GM21423 (cell line): ENCODE measurements around the gene SHANK1.
"Not testable (repeated sequence)": the region's sequence is repeated elsewhere in the genome, so short reads cannot be mapped to it uniquely, and the experiment has no call there.

Experiments used
- ATAC-seq: cut with Tn5 transposase; IDR thresholded peaks from one replicate; pipeline ENCODE4 v1.9.1; 2021; ENCODE audit warnings: mild to moderate bottlenecking, moderate library complexity; ENCODE audit not compliant: unreplicated experiment

SHANK1 gene

DNA sequence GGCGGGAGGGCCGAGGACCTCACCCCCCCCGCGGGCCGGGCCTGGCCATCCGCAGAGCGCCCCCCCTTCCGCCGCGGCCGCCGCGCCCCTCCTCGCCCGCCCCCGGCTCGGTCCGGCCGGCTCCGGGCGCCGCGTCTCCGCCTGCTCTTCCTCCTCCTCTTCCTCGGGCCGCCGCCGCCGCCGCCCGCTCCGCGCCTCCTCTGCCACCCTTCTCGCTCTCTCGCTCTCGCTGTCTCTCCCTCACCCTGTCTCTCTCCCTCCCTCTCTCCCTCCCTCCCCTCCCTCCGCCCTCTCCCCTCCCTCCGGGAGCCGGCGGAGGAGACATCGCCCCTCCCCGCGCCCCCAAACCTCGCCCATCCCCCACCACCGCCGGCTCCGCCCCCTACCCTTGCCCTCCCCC lies at the start of gene SHANK1:
Gene SHANK1 (minus strand): TSS at position 237 of the 400 bp plus-strand sequence. CDS start 2,883 bp downstream, outside the sequence.
- ATAC-seq = no peak

DNA sequence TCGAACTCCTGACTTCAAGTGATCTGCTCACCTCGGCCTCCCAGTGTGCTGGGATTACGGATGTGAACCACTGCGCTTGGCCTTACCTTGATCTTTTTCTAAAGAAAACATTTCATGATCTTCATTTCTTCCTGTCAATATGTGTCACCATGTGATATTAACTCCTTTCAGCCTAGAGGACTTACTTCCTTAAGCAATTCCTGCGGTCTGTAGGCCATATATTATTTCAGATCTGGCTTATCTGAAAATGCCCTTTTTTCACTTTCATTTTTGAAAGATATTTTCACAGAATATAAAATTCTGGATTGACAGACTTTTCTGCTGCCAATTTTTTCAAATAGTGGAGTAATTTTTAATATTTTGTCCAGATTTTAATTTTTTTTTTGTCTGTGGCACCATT lies 48.7 kb upstream of the SHANK1 start:
- ATAC-seq = no peak

DNA sequence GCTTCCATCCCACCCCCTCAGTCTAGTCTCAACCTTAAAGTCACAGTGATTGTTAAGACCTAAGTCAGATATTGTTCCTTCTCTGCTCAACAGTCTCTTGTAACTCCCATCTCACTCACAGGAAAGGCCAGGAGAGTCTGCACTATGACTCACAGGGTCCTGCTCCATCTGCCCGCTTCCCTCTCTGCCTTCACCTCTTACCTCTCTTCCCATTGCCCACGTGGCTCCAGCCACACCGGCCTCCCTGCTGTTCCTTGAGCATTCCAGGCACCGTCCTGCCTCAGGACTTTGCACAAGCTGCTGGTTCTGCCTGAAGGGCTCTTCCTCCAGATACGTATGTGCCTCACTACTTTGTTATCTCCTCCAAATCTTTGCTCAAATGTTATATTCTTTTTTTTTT lies 47.7 kb upstream of the SHANK1 start:
- ATAC-seq = not testable (repeated sequence)

DNA sequence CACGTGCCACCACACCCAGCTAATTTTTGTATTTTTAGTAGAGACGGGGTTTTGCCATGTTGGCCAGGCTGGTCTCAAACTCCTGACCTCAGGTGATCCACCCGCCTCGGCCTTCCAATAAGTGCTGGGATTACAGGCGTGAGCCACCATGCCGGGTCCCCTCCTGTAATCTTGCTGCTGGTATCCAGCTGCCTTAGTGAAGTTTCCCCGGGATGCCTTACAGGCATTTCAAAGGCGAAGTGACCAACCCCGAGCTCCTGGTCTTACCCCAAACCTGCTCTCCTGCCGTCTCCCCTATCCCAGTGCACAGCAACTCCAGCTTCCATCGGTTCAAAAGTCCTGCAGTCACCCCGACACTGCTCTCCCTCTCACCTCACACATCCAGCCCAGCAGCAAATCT lies 47.1 kb upstream of the SHANK1 start:
- ATAC-seq = not testable (repeated sequence)

DNA sequence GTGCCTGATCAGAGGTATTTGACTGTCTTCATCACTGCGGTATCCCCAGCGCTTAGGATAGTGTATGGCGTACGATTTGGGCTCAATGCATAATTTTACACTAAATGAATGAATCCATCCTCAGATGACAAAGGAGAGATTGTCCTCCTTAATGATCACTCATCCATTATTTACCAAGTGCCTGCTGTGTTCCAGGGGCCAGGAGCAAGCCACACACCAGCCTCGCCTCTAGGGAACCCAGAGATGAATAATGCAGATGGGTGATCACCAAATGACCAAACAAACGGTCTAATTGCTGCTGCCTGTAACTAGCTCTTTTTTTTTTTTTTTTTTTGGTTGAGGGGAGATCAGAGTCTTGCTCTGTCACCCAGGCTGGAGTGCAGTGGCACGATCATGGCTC lies 44.8 kb upstream of the SHANK1 start:
- no peak for ATAC-seq

DNA sequence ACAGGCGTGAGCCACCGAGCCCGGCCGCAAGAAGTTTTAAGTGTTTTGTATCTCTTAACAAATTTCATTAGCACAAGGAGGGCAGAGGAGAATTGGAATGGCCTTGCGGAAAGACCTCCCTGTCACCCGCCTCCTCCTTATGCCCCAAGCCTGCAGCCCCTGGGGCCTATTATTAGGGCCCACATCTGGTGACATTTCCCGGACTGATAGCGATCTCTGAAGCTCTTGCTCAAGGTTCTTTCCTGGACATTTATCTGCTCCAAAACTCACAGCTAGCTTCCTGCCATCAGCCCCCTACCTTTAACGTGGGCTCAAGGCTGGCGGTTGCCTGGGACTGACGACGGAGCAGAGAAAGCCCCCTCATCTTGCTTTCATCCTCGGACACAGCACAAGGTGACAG lies 43.9 kb upstream of the SHANK1 start:
- not testable (repeated sequence) for ATAC-seq

DNA sequence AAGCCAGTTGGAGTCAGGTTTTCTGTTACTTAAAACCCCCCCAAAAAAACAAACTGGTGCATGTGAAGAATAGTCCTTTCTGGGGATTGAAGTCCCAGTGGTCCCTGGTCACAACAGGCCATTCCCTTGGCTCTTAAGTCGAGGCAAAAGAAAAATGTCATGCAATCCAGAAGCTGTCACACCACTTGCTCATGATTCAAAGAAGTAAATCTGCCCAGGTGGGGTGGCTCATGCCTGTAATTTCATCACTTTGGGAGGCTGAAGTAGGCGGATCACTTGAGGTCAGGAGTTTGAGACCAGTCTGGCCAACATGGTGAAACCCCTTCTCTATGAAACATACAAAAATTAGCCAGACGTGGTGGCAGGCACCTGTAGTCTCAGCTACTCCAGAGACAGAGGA lies 41.9 kb upstream of the SHANK1 start:
- not testable (repeated sequence) for ATAC-seq

DNA sequence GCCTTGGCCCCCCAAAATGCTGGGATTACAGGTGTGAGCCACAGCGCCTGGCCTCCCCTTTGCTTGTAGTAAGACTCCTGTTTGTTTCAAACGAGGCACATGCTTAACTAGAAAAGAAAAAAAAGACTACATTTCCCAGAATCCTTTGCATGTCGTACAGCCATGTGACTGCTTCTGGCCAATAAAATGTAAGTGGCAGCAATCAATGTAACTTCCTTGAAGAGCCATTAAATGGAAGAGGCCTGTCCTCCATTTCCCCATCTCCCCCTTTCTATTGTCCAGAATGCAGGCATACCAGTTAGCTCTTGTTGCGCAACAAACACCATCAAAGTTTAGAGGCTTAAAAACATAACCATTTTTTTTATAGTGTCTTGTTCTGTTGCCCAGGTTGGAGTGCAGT lies 40.3 kb upstream of the SHANK1 start:
- ATAC-seq = no peak

DNA sequence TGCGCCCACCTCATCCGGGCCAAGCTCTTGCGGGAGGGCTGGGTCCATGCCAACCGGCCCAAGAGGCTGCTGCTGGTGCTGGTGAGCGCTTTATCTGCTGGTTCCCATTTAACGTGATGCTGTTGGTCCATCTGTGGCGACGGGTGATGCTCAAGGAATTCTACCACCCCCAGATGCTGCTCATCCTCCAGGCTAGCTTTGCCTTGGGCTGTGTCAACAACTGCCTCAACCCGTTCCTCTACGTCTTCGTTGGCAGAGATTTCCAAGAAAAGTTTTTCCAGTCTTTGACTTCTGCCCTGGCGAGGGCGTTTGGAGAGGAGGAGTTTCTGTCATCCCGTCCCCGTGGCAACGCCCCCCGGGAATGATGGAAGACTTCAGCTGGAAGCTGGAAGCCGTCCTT lies 39.5 kb upstream of the SHANK1 start:
- ATAC-seq = not testable (repeated sequence)

DNA sequence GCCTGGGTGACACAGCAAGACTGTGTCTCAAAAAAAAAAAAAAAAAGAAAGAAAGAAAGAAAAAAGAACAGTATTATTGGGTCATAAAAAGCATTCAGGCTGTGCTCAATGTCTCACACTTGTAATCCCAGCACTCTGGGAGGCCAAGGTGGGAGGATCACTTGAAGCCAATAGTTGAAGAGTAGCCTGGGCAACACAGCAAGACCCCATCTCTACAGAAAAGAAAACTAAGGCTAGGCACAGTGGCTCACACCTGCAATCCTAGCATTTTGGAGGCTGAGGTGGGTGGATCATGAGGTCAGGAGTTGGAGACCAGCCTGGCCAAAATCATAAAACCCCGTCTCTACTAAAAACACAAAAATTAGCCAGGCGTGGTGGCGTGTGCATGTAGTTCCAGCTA lies 38.0 kb upstream of the SHANK1 start:
- ATAC-seq = not testable (repeated sequence)

DNA sequence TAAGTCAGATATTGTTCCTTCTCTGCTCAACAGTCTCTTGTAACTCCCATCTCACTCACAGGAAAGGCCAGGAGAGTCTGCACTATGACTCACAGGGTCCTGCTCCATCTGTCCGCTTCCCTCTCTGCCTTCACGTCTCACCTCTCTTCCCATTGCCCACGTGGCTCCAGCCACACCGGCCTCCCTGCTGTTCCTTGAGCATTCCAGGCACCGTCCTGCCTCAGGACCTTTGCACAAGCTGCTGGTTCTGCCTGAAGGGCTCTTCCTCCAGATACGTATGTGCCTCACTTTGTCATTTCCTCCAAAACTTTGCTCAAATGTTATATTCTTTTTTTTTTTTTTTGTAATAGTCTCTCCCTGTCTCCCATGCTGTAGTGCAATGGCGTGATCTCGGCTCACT lies 36.6 kb upstream of the SHANK1 start:
- ATAC-seq = not testable (repeated sequence)

DNA sequence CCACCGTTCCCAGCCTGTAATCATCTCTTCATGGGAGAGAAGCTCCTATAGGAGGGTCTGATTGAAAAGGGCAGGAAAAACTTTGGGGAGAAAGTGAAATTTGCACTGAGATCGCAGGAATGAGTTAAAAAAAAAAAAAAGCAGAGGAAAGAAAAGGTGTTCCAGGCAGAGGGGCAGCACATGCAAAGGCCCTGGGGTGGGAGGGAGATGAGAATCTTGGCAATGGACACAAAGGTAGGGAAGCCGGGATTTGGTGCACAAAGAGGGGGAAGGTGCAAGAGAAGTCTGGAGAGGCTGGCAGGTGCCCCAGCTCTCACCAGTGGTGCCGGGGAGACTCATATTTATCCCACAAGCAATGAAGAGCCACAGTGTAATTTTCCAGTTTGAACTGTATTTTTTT lies 34.3 kb upstream of the SHANK1 start:
- no peak for ATAC-seq

DNA sequence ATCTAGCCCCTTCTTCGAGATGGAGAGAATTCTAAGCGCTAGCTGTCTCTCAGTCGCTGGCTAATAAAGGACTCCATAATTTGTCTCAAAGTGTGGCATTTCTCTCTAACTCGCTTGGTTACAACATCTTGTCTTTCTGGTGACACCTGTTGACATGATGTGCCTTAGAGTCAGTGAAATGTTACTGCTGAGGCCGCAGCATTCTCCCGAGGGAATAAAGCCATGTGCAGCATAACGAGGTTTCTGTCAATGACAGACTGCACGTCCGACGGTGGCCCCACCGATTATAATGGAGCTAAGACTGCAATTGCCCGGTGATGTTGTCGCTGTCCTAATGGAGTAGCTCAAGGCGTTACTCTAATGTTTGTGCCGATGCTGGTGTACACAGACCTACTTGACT lies 30.4 kb upstream of the SHANK1 start:
- no peak for ATAC-seq

DNA sequence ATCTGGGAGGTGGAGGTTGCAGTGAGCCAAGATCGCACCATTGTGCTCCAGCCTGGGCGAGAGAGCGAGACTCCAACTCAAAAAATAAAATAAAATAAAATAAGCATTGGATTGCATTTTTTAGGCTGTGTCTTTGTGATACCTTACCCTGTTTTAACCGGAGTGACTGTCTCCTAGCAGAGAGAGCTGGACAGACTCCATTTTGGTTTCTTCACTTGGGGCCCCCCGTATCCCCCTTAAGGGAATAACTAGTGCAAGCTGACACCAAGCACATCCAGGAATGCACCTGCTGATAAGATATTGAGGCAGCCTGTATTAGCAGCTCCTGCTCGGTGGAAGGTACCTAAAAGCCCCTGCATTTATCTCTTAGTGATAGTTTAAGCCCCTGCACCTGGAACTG lies 29.9 kb upstream of the SHANK1 start:
- ATAC-seq = no peak

DNA sequence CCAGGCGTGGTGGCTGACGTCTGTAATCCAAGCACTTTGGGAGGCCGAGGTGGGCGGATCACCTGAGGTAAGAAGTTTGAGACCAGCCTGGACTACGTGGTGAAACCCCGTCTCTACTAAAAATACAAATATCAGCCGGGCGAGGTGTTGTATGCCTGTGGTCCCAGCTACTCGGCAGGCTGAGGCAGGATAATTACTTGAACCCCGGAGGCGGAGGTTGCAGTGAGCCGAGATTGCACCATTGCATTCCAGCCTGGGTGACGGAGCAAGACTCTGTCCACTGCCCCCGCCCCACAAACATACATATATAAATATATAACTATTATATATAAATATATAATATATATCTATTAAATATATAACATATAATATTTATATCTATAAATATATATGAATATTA lies 27.5 kb upstream of the SHANK1 start:
- ATAC-seq = not testable (repeated sequence)

DNA sequence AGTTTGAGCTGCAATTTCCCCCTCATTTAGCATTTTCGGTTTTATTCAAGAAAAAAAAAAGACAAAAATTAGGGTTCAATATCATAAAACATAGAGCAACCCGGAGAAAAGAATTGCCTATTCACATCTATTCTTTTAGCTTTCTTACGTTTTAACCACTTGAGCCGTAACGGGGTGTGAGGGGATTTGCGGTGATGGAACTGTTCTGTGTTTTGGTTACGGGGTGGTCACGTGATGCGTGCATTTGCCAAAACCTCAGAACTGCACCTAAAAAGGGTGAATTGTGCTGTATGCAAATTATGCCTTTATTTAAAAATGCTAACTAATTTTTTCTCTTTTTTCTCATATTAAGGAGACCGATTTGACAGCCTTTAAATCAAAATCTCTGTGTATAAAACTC lies 25.6 kb upstream of the SHANK1 start:
- no peak for ATAC-seq

DNA sequence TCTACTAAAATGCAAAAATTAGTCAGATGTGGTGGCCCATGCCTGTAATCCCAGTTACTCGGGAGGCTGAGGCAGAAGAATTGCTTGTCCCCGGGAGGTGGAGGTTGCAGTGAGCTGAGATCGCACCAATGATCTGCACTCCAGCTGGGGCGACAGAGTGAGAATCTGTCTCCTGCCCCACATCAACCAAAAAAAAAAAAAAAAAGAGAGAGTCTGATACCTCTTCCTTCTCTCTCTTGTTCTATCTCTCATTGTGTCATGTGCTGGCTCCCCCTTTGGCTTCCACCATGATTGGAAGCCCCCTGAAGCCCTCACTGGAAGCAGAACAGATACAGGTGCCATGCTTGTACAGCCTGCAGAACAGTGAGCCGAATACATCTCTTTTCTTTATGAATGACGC lies 23.9 kb upstream of the SHANK1 start:
- no peak for ATAC-seq

DNA sequence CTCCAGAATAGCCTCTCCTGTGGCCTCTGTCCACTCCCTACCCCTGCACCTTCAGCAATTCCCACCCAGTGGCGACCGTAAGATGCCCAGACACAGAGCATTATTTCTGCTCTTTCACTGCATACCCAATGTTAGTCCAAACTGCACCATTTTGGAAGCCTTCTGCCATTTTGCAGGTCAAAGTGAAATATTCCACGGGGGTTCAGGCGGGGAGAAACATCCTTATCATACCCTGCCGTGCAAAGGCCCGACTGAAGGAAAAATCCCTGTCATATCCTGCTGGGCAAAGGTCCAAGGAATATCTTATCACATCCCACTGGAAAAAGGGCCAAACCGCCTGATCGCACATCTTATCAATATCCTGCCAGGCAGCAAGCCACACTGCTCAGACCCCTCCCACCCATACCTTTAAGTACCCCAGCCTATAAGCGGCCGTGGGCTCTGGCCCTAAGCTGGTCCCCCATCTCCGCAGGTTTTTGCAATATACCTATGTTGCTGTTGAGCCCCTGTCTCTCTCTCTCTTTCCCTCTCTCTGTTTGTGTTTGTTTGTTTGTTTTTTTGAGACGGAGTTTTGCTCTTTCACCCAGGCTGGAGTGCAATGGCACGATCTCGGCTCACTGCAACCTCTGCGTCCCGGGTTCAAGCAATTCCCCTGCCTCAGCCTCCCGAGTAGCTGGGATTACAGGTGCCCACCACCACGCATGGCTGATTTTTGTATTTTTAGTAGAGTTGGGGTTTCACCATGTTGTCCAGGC lies 21.8 kb upstream of the SHANK1 start:
- ATAC-seq = no peak

DNA sequence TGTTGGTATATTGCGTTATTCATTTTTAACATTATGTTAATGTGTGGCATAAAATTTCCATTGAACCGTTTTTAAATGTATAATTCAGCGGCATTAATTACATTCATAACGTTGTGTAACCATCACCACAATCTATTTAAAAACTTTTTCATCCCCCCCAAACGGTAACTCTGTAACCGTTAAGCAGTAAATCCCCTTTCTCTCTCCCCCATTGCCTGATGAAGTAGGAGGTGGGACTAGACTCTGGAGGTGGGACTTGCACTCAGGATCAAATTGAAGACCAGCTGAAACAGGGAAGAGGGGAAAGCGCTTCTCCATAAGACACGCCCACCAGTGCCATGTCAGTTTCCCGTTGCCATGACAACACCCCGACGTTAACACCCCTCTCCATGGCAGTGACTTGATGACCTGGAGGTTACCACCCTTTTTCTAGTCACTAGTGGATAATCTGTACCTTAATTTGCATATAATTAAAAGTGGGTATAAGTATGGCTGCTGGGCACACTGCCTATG lies 20.4 kb upstream of the SHANK1 start:
- ATAC-seq = no peak

DNA sequence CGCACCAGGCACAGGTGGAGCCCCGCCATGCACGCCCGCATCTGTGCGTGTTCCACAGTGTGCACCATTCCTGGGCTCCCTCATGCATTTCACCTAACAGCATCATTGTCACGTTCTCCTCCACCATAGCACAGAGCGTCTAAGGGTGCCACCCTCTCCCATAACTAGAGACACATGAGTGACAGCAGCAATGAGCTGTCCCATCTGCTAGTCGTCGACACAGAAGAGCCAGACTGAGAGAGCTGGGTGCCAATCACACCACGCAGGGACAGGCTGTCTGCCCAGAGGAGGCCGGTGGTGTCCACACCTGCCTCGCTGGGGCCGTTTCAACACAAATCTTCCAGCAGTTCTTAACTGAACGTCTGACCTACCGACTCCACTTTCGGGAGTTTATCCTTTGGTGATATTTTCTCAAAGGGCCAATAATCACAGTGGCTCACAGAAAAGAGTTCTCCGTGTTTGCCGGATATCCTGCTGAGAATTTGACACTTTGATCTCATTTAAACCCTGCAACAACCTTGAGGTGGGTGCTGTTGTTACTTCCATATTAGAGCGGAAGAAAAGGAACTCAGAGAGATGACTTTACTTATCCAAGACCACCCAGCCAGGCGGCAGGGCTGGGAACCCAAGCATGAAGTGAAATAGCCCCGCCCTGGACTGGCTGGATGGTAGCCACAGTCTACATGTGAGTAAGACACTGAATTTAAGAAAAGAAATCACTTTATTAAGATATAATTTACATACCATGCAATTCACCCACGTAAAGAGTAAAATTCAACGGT lies 19.7 kb upstream of the SHANK1 start:
- ATAC-seq = no peak

DNA sequence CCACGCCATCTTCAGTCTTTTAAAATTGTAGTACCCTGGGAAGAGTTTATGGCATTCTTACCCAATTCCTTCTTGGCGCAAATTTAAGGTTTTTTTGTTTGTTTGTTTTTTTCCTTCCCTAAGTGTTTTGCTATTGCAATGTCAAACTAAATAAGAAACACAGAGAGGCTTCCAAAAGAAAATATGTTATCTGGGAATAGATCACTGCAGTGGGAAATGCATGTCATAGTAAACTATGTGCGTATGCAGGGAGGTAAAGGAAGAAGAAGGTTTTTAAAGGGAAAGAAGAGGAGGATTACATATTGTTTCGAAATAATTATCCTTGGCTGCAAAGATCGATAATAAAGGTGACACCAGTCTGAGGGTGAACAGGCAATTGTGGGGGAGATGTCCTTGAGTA lies 16.7 kb upstream of the SHANK1 start:
- no peak for ATAC-seq

DNA sequence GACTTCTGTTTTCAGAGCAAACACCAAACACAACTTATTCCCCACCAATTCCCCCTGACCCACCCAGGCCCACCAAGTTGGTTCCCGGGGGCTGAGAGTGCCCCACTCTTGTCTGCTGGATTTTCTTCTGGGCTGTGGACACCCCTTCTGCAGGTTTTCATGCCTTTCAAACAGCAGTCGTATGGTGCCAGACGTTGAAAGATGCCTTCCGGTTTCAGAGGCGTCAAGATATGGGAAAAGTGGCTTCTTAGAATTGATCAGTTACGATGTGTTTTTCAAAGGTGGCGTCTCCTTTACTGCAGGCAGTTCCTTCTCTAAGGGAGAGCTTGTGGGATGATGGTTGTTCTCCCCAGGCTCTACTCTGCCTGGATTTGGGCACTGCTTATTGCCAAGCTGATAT lies 16.3 kb upstream of the SHANK1 start:
- ATAC-seq = no peak
